Muscle of back (tissue), 11 donors: Measurements from ENCODE around the gene FRS2. TPM values are rescaled to one million over a fixed set of nuclear protein-coding genes. Genes with fewer than 3 reads are reported as not detected.

Experiments
- DNase-seq, 3 donors: peaks; one replicate each; pipeline versions ENCODE4 v3.0.0 to v3.0.0-alpha.2; 2013
- polyA plus RNA-seq, 10 donors: library from polyadenylated mRNA; unstranded; fragments of 120-200 nt; gene quantifications; one replicate each; pipeline ENCODE4 v1.2.1, GENCODE V29; 2013; ENCODE audit not compliant: insufficient read length in 10 of 10

Gene FRS2
- polyA plus RNA-seq, 10 donors: 18.9 to 26.3 (median 22.5) TPM

- no peak for DNase-seq
These were observed 10.7 kb upstream of the FRS2 start for GRCh38 chr12:69459477-69459876.

- DNase-seq: no peak
These were observed 5.8 kb upstream of the FRS2 start for GRCh38 chr12:69464428-69464827.

DNA sequence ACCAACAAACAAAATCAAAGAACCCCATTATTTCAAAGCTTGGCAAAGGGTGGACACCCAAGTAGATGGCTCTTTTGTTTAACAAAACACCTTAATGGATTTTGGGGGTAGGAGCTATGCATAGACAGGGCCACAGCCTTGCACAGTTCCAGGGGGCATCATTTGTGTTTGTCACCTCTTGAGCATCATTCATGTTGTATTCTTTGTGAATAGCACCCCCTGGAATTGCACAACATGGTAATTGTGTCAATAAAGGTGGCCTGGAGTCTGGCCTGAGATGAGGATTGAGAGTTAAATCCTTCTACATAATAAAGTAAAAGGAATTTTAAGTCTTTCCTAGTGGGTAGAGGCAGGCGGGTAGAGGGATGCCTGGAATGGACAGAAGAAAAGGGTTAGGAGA, 3.3 kb upstream of the FRS2 start:
- DNase-seq: no peak

GRCh38 chr12:69467366-69467765, 2.8 kb upstream of the FRS2 start:
- no peak for DNase-seq

DNA sequence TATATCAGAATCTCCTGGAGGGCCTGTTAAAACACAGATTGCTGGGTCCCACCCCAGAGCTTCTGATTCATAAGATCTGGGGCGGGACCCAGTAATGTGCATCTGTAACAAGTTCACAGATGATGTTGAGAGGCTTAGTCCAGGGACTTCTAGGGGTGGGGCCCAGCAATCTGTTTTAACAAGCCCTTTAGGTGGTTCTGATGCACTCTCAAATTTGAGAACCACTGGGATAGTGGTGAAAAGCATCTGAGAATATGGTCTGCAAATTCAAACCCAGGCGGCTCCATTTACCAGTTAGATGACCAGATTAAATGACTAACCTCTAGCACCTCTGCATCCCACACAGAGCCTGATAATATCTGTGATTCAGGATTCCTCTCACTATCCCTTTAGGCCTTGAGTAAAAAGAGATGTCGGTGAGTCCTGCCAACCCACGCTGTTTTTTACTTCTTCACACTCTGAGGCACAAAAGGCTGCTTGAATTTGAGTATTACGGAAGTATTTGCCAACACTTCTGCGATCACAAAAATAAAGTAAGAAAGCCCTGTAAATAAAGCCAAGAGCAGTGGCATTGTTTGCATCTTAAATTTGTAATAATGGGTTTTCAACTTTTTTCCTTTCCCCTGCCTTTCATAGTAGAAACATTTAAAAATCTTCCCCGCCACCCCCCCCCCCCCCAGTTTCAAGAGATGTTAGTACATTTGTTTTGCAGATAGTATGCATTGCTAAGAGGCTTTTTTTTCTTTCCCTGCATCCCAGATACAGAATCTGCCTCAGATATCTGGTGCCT, 1.8 kb upstream of the FRS2 start:
- DNase-seq: no peak

GRCh38 chr12:69469854-69470188, 367 bp upstream of the FRS2 start:
- no peak for DNase-seq

GRCh38 chr12:69471076-69471430, 865 bp downstream of the FRS2 start:
- no peak for DNase-seq

DNA sequence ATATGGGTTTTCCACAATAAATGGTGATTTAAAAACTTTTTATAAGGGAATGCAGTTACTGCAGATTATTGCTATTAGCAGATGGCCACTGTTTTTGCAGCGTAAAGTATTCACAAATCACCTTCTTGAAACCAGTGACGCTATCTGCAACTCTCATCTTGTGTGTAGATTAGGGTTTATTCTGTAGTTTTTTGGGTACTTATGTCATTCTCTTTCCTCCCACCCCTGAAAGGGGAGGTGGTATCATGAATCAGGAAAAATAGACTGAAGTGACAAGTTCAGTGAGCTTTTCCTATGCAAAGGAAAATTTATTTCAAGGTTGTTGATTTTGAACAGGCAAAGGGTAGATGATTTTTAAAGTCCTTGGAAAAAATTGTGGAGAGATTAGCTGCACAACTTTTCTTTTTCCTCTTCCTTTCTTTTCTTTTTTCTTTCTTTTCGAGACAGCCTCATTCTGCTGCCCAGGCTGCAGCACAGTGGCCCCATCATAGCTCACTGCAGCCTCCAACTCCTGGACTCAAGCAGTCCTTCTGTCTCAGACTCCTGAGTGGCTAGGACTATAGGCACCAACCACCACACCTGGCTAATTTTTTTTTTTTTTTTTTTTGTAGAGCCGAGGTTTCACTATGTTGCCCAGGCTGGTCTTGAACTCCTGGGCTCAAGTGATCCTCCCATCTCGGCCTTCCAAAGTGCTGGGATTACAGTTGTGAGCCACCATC, 1.6 kb downstream of the FRS2 start:
- no peak for DNase-seq

- no peak for DNase-seq
These were observed 3.1 kb downstream of the FRS2 start for GRCh38 chr12:69473262-69473661.

GRCh38 chr12:69474456-69474855, 4.3 kb downstream of the FRS2 start:
- DNase-seq: peak in 1 of 3 donors; percentile 20

- peak; percentile 36 to 61 (median 40) for DNase-seq
These were observed 5.2 kb downstream of the FRS2 start for GRCh38 chr12:69475237-69475975.

GRCh38 chr12:69476276-69477017, 6.3 kb downstream of the FRS2 start:
- DNase-seq: peak in 1 of 3 donors; percentile 29

- no peak for DNase-seq
These were observed 9.5 kb downstream of the FRS2 start for GRCh38 chr12:69479675-69480074.

DNA sequence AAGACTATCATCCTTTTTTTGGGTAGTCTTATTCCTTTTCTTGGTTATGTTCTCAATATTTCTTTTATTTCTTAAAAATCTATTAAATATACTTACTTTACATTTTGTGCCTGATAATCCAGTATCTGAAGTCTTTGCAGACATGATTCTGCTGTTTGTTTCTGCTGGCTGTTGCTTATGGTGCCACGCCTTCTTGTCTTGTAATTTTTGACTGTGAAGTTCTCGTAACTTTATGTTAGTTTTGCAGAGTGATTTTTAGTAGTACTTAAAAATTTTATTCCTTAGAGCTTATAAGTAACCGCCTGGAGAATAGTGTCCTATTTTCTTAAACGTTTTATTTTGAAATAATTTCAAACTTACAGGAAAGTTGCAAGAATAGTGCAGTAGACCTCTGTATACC, 10.5 kb downstream of the FRS2 start:
- DNase-seq: no peak

DNA sequence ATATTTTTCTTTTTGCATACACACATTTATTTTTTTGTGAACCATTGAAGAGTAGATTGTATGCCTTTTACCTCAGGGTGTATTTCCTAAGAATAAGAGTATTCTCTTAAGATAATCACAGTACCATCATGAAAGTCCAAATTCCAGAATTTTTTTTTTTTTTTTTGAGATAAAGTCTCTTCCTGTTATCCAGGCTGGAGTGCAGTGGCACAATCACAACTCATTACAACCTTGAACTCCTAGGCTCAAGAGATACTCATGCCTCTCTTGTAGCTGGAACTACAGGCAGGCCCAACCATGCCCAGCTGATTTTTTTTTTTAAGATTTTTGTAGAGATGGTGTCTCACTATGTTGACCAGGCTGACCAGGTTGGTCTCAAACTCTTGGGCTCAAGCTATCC, 10.9 kb downstream of the FRS2 start:
- no peak for DNase-seq

- DNase-seq: no peak
These were observed 13.5 kb downstream of the FRS2 start for GRCh38 chr12:69483700-69484099.

DNA sequence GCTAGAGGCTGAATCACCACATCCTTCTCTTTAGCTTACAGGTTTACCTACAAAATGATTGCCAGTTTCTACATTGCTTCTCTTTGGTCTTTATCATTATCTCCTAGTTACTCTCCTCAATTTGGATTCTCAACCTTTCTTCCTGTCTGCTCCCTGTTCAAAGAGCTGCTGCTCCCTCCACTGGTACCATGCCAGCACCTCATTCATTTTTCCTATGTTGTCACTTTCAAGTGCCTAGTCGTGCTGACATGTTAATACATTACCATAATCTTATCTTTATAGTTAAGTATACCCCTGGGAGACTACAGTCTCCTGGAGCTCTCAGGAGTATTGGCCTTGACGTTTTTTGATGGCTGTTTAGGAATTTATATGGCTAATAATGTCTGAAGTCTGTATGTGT, 14.2 kb downstream of the FRS2 start:
- no peak for DNase-seq

- DNase-seq: no peak
These were observed 20.9 kb downstream of the FRS2 start for GRCh38 chr12:69490920-69491643.

DNA sequence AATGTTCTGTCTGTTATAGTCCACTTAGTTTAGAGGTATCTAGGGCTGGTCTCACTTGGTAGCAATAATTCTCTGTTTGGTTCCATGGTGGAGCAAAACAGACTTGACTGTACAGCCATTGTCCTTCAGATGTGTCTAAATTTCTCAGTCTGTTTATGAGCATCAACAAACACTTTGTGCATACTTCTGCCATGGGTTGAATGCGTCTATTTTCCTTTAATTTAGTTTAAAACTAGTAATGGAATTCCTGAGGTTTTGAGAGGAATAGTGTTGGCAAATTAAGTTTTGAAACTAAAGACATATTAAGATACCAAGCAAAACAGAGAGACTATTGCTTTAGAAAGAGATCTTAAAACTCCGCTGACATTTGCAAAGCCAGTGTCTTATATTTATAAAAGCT, 22.6 kb downstream of the FRS2 start:
- DNase-seq: no peak

GRCh38 chr12:69495071-69495470, 24.9 kb downstream of the FRS2 start:
- no peak for DNase-seq

GRCh38 chr12:69497308-69498026, 27.3 kb downstream of the FRS2 start:
- DNase-seq: no peak
